WTC11 (cell line): ENCODE data around the gene ZDHHC4. TPM values are rescaled to one million over a fixed set of nuclear protein-coding genes. Genes with fewer than 3 reads are reported as not detected.

Experiments
- ATAC-seq: fragments of 200-7000 bp; cut with Tn5 transposase; 2 replicates; pipeline ENCODE4 v1.10.0; 2021; ENCODE audit warnings: mild to moderate bottlenecking, moderate library complexity
- CTCF ChIA-PET: fragments of 300-600 bp; sonication (Branson Sonifier 250); formaldehyde crosslinking; loops from one replicate; lab custom pipeline; 2021; ENCODE audit warnings: antibody characterized with exemption; lab: Charles Lee
- POLR2A ChIA-PET: fragments of 350-600 bp; sonication (Branson Sonifier 250); formaldehyde crosslinking; loops from one replicate; lab custom pipeline; 2021; ENCODE audit warnings: antibody characterized with exemption; lab: Charles Lee
- DNase-seq: peaks from one replicate; pipeline ENCODE4 v3.0.0; 2021; ENCODE audit warnings: low spot score
- H3K27ac Mint-ChIP-seq: 2 replicates; pipeline ENCODE4 v1.8.0; 2021; ENCODE audit warnings: mixed read lengths
- H3K27me3 Mint-ChIP-seq: 2 replicates; pipeline ENCODE4 v1.8.0; 2021; ENCODE audit warnings: low read depth, mild to moderate bottlenecking, moderate library complexity, mixed read lengths
- H3K36me3 Mint-ChIP-seq: 2 replicates; pipeline ENCODE4 v1.8.0; 2021; ENCODE audit warnings: mixed read lengths
- H3K4me1 Mint-ChIP-seq: 2 replicates; pipeline ENCODE4 v1.8.0; 2022; ENCODE audit warnings: mixed read lengths
- H3K4me3 Mint-ChIP-seq: 2 replicates; pipeline ENCODE4 v1.8.0; 2021; ENCODE audit warnings: mild to moderate bottlenecking, moderate library complexity, mixed read lengths
- H3K9me3 Mint-ChIP-seq: 2 replicates; pipeline ENCODE4 v1.8.0; 2021; ENCODE audit warnings: mixed read lengths
- AFF4 ChIP-seq: sonication (generic); formaldehyde crosslinking; IDR thresholded peaks from 2 replicates; pipeline ENCODE4 v1.8.1; 2023; ENCODE audit warnings: mild to moderate bottlenecking, missing genetic modification reagents, borderline replicate concordance
- ATF1 ChIP-seq: sonication (generic); formaldehyde crosslinking; IDR thresholded peaks from 2 replicates; pipeline ENCODE4 v1.8.1; 2023; ENCODE audit warnings: mild to moderate bottlenecking, moderate library complexity, missing genetic modification reagents
- ATF3 ChIP-seq: sonication (generic); formaldehyde crosslinking; conservative IDR thresholded peaks from 2 replicates; pipeline ENCODE4 v1.8.1; 2022; ENCODE audit warnings: mild to moderate bottlenecking, missing genetic modification reagents
- E2F1 ChIP-seq: sonication (generic); formaldehyde crosslinking; IDR thresholded peaks from 2 replicates; pipeline ENCODE4 v1.8.0; 2022; ENCODE audit warnings: mild to moderate bottlenecking, missing genetic modification reagents
- E2F5 ChIP-seq: sonication (generic); formaldehyde crosslinking; IDR thresholded peaks from 2 replicates; pipeline ENCODE4 v1.8.1; 2022; ENCODE audit warnings: mild to moderate bottlenecking, moderate library complexity, missing genetic modification reagents
- ERG ChIP-seq: fragments of 250-450 bp; sonication (Bioruptor Pico); IDR thresholded peaks from 2 replicates; pipeline ENCODE4 v1.8.0; 2021; ENCODE audit warnings: mild to moderate bottlenecking
- GRHL2 ChIP-seq: fragments of 250-450 bp; sonication (Bioruptor Pico); IDR thresholded peaks from 2 replicates; pipeline ENCODE4 v1.8.0; 2022; ENCODE audit warnings: mild to moderate bottlenecking, moderate library complexity; ENCODE audit not compliant: insufficient replicate concordance, severe bottlenecking
- JAZF1 ChIP-seq: fragments of 250-450 bp; sonication (Bioruptor Pico); IDR thresholded peaks from 2 replicates; pipeline ENCODE4 v1.9.0; 2021; ENCODE audit warnings: moderate library complexity, mild to moderate bottlenecking, inconsistent platforms
- MXD4 ChIP-seq: fragments of 250-450 bp; sonication (Bioruptor Pico); IDR thresholded peaks from 2 replicates; pipeline ENCODE4 v1.8.0; 2021; ENCODE audit warnings: mild to moderate bottlenecking, moderate library complexity, borderline replicate concordance
- NFATC4 ChIP-seq: fragments of 250-450 bp; sonication (Bioruptor Pico); IDR thresholded peaks from 2 replicates; pipeline ENCODE4 v1.9.0; 2021; ENCODE audit warnings: mild to moderate bottlenecking
- NFYB ChIP-seq: sonication (generic); formaldehyde crosslinking; conservative IDR thresholded peaks from 2 replicates; pipeline ENCODE4 v1.8.0; 2022; ENCODE audit warnings: low read depth, missing genetic modification reagents
- NR1H2 ChIP-seq: sonication (generic); formaldehyde crosslinking; IDR thresholded peaks from 2 replicates; pipeline ENCODE4 v1.9.0; 2021; ENCODE audit warnings: mild to moderate bottlenecking, moderate library complexity, missing genetic modification reagents
- PRRX2 ChIP-seq: fragments of 250-450 bp; sonication (Bioruptor Pico); IDR thresholded peaks from 2 replicates; pipeline ENCODE4 v1.8.0; 2021; ENCODE audit warnings: mild to moderate bottlenecking
- SP1 ChIP-seq: sonication (generic); formaldehyde crosslinking; conservative IDR thresholded peaks from 2 replicates; pipeline ENCODE4 v1.8.1; 2022; ENCODE audit warnings: missing genetic modification reagents
- TP53 ChIP-seq: sonication (generic); formaldehyde crosslinking; IDR thresholded peaks from 2 replicates; pipeline ENCODE4 v1.8.1; 2023; ENCODE audit warnings: mild to moderate bottlenecking, missing genetic modification reagents
- ZBTB21 ChIP-seq: sonication (generic); formaldehyde crosslinking; IDR thresholded peaks from 2 replicates; pipeline ENCODE4 v1.8.1; 2023; ENCODE audit warnings: mild to moderate bottlenecking, missing genetic modification reagents, borderline replicate concordance
- ZNF263 ChIP-seq: sonication (generic); formaldehyde crosslinking; IDR thresholded peaks from 2 replicates; pipeline ENCODE4 v1.8.1; 2022; ENCODE audit warnings: low read depth, mild to moderate bottlenecking, moderate library complexity, missing genetic modification reagents
- ZNF281 ChIP-seq: sonication (generic); formaldehyde crosslinking; IDR thresholded peaks from 2 replicates; pipeline ENCODE4 v1.8.0; 2023; ENCODE audit warnings: mild to moderate bottlenecking, missing genetic modification reagents
- ZNF416 ChIP-seq: fragments of 250-450 bp; sonication (Bioruptor Pico); IDR thresholded peaks from 2 replicates; pipeline ENCODE4 v1.9.0; 2021; ENCODE audit warnings: mild to moderate bottlenecking, inconsistent platforms
- total RNA-seq: library from RNA; stranded (reverse); gene quantifications from 3 replicates; pipeline ENCODE4 v1.2.3, GENCODE V29; 2021

Gene ZDHHC4
- total RNA-seq, 1 experiment from 2014 or later = 37.7 TPM

- ATAC-seq = peak; percentile 50
- POLR2A ChIA-PET = interaction anchor here (0.6 kb wide), 1 partner anchor 62 kb away, joined by 4 read pairs; no protein-coding TSS in a partner anchor
- H3K27ac Mint-ChIP-seq = no peak overlapping the region
These were observed 1.0 kb upstream of the ZDHHC4 start for GRCh38 chr7:6576024-6576866.

More at GRCh38 chr7:6576024-6576866, 1.0 kb upstream of the ZDHHC4 start:
- Mint-ChIP-seq H3K36me3 (peaks cover 14% of the 10 kb centered on the region), H3K4me3 (peak overlapping the region; percentile 62), H3K4me1 (no peaks in the 10 kb centered on the region), H3K27me3 (no peaks in the 10 kb centered on the region), H3K9me3 (no peaks in the 10 kb centered on the region)
- CTCF ChIA-PET = interaction anchor here (1.5 to 5.0 kb wide), 5 partner anchors 9 to 60 kb away, joined by 3 to 27 read pairs (median 10); partner anchors contain the start of gene INTS15
- DNase-seq = peak; percentile 29
- TF ChIP-seq ZBTB21 (CRISPR knock-in tag) (no peak), E2F1 (CRISPR knock-in tag) (no peak), ZNF281 (CRISPR knock-in tag) (no peak), E2F5 (CRISPR knock-in tag) (no peak), SP1 (CRISPR knock-in tag) (no peak), NFYB (CRISPR knock-in tag) (no peak), PRRX2 (no peak), TP53 (CRISPR knock-in tag) (no peak), JAZF1 (CRISPR knock-in tag) (no peak), ZNF416 (no peak), NR1H2 (no peak), NFATC4 (CRISPR knock-in tag) (no peak), GRHL2 (no peak), MXD4 (CRISPR knock-in tag) (no peak), AFF4 (no peak), ATF1 (CRISPR knock-in tag) (no peak), ATF3 (no peak), ZNF263 (no peak), ERG (CRISPR knock-in tag) (no peak)
